Right lobe of liver (tissue), 4 donors: ENCODE results near the gene RAB3GAP1.

Source experiments
- POLR2A ChIP-seq: fragments of 450-650 bp; IDR thresholded peaks from one replicate; pipeline ENCODE4 v1.6.1; 2017; ENCODE audit warnings: antibody characterized with exemption, mild to moderate bottlenecking
- TF ChIP-seq, protein P1 (sequence below), 4 donors: fragments of 200-600 bp in 3 of 4; fragments of 450-650 bp in 1 of 4; IDR thresholded peaks; one replicate each; pipeline versions ENCODE4 v1.5.1 to v1.8.0; 2016 to 2022; ENCODE audit warnings: antibody characterized with exemption in 4 of 4, mild to moderate bottlenecking in 2 of 4
- donor health status: DM: no; HTN: no; CAD: no.
- donor health status: DM: no; HTN: no; CAD: no.
- donor health status: DM: no; HTN: yes; CAD: no.

DNA sequence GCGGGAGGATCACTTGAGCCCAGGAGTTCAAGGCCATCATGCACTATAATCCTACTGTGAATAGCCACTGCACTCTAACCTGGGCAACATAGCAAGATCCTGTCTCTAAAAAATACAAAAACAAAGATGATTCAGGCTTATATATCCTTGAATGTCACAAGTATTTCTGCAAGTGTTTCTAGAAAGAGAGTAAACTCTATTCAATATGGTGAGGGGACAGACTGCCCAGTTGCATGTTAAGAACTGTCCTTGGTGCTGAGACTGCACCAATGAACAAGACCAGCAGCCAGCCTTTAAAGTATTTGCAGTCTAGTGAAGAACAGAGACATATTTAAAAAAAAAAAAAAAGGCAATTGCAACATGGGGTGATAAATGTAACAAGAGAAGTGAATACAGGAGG is 21.3 kb upstream of the RAB3GAP1 start:
- TF ChIP-seq, protein P1, sequence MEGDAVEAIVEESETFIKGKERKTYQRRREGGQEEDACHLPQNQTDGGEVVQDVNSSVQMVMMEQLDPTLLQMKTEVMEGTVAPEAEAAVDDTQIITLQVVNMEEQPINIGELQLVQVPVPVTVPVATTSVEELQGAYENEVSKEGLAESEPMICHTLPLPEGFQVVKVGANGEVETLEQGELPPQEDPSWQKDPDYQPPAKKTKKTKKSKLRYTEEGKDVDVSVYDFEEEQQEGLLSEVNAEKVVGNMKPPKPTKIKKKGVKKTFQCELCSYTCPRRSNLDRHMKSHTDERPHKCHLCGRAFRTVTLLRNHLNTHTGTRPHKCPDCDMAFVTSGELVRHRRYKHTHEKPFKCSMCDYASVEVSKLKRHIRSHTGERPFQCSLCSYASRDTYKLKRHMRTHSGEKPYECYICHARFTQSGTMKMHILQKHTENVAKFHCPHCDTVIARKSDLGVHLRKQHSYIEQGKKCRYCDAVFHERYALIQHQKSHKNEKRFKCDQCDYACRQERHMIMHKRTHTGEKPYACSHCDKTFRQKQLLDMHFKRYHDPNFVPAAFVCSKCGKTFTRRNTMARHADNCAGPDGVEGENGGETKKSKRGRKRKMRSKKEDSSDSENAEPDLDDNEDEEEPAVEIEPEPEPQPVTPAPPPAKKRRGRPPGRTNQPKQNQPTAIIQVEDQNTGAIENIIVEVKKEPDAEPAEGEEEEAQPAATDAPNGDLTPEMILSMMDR (IDR thresholded peaks at IDR 0.05), result no peak
- no peak for TF ChIP-seq POLR2A
